Stimulated activated CD4-positive, alpha-beta T cell treated with anti-CD3 and anti-CD28 coated beads, Interleukin-1b, Interleukin-23, amount 100 ng/mL, for 4 hours (primary cell): ENCODE data around the gene CDRT15.
A peak's percentile ranks its signal among the peaks of the same experiment; 100 is the strongest.
"Not testable (repeated sequence)": the region's sequence is repeated elsewhere in the genome, so short reads cannot be mapped to it uniquely, and the experiment has no call there.

Experiments
- DNase-seq, 2 donors: peaks; one replicate each; pipeline ENCODE4 v3.0.0-alpha.2; 2020; ENCODE audit warnings: low read depth in 2 of 2

Gene CDRT15

GRCh38 chr17:14236762-14237161 lies at the start of gene CDRT15:
CDRT15 (minus strand) TSS chr17:14236862; CDS start chr17:14236833, 29 bp downstream.
- not testable (repeated sequence) for DNase-seq

- DNase-seq = no peak
Observed at GRCh38 chr17:14282726-14283125, 46.1 kb upstream of the CDRT15 start.

DNA sequence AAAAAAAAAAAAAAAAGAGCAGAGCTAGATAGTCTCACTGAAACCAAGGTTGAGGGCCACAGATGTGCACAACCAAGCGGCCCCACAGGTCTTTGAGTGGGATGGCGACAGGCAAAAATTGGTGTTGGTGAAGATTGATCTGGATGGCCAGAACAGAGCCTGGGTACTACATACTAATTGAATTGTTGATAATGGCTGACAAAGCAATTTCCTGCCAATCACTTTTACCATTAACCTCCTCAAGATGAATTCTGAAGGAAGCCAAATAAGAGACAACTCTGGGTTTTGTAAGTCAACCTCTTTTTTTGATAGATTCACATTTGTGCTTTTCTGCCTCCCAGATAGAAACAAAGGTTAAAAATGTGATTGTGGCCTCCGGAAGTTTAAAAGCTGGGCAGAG lies 44.9 kb upstream of the CDRT15 start:
- no peak for DNase-seq

DNA sequence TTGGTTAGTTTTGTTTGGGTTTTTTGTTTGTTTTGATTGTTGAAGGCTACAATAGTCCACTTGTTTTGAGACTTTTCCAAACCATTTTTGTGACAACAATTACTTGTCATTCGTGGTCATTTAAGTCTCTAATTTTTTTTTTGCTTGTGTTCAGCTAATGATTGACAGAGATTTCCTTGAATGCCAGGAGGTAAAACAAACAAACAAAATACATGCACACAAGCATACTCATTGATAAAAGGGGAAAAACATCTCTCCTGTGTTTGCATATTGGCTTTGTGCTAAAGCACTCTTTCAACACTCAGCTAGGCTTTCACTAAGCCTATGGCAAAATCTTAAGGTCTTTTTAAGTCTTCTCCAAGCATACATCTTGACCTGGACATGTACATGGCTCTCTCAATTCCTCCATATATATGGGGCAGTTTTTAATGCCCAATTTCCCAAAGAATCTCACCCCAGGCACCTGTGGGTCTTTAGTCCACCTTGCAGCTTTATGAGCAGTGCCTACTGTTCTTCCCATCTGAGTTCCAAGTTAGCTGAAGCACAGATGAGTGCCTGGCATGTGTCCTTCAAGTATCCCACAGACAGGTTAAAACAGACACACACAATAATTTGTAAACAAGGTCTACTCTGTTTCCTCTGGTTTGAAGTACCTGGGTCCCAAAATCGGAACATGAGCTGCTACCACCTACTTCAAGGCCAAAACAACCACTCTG lies 40.0 kb upstream of the CDRT15 start:
- no peak for DNase-seq

GRCh38 chr17:14270508-14270907 lies 33.8 kb upstream of the CDRT15 start:
- no peak for DNase-seq

DNA sequence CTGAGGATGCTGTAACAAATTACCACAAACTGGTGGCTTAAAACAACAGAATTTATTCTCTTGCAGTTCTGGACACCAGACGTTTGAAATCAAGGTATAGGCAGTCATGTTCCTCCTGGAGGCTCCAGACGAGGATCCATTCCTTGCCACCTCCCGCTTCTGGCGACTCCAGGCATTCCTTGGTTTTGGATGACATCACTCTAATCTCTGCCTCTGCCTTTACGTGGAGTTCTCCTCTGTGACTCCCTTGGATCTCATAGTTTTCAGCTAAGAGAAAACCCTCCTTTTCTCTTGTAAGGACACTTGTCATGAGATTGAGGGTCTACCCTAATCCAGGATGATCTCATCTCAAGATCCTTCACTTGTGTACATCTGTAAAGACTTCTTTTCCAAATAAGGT lies 32.8 kb upstream of the CDRT15 start:
- no peak for DNase-seq

GRCh38 chr17:14268264-14268663 lies 31.6 kb upstream of the CDRT15 start:
- no peak for DNase-seq

DNA sequence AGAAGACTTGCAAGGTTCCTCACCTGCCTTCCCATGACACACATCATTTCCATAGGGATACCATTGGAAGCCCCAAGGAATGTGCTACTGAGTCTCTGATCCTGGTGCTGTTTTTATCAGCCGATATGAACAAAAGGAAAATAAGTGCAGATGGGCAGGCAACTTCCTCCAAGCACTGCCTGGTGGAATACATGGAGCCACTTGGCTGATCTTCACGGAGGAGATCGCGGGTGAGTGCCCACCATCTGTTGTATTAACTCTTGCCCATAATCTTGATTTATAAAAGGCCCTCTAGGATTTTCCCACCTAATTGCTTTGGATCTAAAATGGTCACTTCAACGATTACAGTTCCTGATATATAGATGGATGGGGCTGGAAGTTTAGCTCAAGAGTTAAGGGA lies 24.7 kb upstream of the CDRT15 start:
- DNase-seq = no peak

GRCh38 chr17:14245629-14246028 lies 9.0 kb upstream of the CDRT15 start:
- DNase-seq = no peak

DNA sequence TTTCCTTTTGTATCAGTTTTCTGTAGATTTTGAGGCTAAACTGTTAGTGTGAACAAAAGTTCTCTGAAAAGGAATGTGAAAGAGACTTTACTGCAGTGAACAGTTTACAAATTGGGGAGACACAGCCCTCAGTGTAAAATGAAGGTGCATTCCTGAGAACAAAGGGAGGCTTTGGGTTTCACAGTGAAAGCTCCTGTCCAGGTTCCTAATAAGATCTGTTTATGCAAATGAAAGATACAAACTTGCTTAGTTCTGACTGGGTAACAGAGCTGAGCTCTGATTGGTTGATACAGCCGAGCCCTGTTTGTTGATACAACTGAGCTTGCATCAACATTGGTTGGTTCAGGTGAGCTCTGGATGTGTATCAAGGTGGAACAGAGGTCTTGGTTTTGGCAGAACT lies 8.3 kb upstream of the CDRT15 start:
- no peak for DNase-seq

DNA sequence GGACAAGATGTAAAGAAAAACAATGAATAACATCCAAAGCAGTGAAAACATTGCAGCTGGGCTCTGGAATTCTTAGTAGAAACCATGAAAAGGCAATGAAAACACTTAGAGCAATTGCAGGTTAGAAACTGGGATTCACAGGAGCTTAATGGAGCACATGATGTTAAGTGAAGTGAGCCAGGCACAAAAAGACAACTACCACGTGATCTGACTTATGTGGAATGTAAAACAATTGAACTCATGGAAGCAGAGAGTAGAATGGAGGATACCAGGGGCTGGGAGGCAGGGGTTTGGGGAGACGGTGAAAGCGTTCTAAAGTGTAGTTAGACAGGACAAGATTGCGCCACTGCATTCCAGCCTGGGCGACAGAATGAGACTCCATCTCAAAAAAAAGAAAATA lies 2.6 kb upstream of the CDRT15 start:
- not testable (repeated sequence) for DNase-seq

DNA sequence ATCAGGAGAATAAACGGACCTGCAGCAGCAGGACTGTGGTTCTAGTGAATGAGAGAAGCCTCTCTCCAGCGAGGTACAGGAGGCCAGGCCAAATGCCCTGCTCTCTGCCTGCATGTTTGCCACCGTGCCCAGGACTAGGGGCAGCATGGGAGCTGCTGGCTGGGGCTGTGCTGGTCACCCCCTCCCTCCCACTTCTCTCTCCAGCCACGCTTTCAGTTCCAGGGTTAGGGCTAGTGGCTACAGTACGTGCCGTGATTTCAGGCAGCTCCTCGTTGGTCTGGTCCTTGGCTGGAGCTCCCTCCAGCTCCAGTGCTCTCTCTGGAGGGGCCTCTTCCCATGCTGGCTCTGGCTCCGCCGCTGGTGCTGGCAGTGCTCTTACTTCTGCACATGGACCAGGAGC lies 630 bp downstream of the CDRT15 start:
- not testable (repeated sequence) for DNase-seq

DNA sequence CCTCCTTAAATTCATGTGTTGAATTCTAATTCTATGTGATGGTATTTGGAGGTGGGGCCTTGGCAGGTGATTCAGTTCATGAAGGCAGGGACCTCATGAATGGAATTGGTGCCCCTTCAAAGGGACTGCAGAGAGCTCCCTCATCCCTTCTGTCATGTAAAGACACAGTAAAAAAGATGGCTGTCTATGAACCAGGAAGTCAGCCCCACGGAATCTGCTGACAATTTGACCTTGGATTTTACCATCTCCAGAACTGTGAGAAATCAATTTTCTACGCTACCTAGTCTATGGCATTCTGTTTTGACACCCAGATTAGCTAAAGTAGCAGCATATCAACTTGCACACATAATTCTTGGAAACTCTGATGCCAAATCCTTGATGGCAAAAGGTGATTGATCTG lies 1.6 kb downstream of the CDRT15 start:
- DNase-seq = not testable (repeated sequence)

- not testable (repeated sequence) for DNase-seq
Observed at GRCh38 chr17:14231187-14231586, 5.5 kb downstream of the CDRT15 start.

DNA sequence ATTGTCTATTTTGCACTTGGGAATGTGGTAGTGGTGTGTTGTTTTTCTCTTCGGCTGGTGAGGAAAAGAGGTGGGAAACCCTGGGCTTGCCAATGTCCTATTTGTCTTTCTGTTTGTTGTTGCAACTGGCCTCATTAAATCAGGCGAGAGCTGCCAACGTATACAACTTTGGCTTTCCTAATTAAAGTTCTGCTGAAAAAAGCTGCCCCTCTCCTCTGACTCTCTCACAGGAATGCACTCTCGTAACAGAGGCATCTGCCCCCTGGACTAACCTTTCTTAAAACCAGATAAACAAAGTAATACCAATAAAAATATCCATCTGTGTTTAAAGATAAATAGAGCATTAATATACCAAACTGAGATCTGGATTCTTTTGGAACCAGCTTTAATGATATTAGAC lies 7.8 kb downstream of the CDRT15 start:
- DNase-seq = no peak

- DNase-seq = no peak
Observed at GRCh38 chr17:14227052-14227451, 9.6 kb downstream of the CDRT15 start.

- DNase-seq = no peak
Observed at GRCh38 chr17:14225254-14225980, 11.2 kb downstream of the CDRT15 start.

GRCh38 chr17:14222611-14223010 lies 14.1 kb downstream of the CDRT15 start:
- no peak for DNase-seq

- DNase-seq = no peak
Observed at GRCh38 chr17:14214271-14214670, 22.4 kb downstream of the CDRT15 start.

DNA sequence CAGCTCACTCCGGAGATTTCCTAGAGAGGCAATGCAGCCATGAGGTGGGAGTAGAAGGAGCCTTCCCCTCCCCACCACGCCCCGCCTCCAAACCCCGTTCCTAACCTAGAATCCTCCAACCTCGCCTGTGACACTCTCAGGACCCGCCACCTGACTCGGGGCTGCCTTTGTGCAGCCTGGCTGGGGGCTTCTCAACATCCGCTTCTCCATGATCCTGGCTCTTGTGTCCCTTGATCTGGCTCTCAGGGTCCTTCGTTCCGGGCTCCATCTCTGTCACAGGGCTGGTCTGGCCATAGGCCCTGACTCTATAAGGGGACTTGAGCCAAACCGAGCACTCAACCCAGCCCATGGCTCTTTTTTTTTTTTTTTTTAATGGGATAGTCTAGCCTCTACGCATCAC lies 24.3 kb downstream of the CDRT15 start:
- DNase-seq = no peak

DNA sequence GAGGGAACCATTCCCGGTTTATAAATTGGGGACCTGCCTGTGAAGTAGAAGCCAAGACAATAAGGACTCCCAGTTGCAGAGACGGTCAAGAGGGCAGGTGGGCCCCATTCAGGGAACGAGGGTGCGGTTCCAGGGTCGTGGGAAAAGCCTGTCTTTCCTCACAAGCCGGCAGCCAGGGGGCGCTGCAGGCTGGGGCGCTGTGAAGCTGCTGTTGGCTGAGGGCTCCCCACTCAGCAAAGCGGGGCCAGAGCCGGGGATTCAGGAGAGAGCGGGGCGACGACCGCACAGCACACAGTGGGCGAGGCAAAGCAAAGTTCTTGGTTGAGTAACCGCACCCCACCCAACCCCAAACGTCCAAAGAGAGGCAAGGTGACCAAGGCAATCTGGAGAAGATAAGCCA lies 24.9 kb downstream of the CDRT15 start:
- DNase-seq = peak in 1 of 2 donors; percentile 42

DNA sequence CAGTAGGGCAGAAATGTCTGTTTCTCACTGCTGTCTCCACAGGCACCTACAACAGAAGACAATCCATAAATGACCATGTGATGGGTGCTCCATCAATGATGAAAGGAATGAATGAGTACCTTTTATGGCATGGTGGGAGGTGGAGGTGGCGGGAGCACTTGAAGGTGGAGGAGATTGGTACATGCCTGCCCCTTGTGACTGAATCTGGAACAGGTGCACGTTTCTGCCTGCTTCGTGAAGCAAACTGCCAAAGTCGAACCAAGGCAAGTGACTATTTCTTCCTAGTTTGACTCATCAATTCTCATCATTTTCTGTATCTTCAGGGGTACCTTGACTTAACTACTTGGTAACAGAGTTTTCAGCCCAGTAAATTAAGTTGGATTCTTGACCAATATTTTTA lies 25.4 kb downstream of the CDRT15 start:
- DNase-seq = no peak

GRCh38 chr17:14209215-14209614 lies 27.4 kb downstream of the CDRT15 start:
- no peak for DNase-seq
